GM18519 (cell line): ENCODE measurements around the gene DNAH2.

ENCODE experiments used
- ATAC-seq: cut with Tn5 transposase; IDR thresholded peaks from one replicate; pipeline ENCODE4 v1.9.1; 2021; ENCODE audit warnings: mild to moderate bottlenecking, moderate library complexity; ENCODE audit not compliant: unreplicated experiment, low FRiP score

DNAH2 gene, protein sequence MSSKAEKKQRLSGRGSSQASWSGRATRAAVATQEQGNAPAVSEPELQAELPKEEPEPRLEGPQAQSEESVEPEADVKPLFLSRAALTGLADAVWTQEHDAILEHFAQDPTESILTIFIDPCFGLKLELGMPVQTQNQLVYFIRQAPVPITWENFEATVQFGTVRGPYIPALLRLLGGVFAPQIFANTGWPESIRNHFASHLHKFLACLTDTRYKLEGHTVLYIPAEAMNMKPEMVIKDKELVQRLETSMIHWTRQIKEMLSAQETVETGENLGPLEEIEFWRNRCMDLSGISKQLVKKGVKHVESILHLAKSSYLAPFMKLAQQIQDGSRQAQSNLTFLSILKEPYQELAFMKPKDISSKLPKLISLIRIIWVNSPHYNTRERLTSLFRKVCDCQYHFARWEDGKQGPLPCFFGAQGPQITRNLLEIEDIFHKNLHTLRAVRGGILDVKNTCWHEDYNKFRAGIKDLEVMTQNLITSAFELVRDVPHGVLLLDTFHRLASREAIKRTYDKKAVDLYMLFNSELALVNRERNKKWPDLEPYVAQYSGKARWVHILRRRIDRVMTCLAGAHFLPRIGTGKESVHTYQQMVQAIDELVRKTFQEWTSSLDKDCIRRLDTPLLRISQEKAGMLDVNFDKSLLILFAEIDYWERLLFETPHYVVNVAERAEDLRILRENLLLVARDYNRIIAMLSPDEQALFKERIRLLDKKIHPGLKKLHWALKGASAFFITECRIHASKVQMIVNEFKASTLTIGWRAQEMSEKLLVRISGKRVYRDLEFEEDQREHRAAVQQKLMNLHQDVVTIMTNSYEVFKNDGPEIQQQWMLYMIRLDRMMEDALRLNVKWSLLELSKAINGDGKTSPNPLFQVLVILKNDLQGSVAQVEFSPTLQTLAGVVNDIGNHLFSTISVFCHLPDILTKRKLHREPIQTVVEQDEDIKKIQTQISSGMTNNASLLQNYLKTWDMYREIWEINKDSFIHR (N-terminal part only)

DNA sequence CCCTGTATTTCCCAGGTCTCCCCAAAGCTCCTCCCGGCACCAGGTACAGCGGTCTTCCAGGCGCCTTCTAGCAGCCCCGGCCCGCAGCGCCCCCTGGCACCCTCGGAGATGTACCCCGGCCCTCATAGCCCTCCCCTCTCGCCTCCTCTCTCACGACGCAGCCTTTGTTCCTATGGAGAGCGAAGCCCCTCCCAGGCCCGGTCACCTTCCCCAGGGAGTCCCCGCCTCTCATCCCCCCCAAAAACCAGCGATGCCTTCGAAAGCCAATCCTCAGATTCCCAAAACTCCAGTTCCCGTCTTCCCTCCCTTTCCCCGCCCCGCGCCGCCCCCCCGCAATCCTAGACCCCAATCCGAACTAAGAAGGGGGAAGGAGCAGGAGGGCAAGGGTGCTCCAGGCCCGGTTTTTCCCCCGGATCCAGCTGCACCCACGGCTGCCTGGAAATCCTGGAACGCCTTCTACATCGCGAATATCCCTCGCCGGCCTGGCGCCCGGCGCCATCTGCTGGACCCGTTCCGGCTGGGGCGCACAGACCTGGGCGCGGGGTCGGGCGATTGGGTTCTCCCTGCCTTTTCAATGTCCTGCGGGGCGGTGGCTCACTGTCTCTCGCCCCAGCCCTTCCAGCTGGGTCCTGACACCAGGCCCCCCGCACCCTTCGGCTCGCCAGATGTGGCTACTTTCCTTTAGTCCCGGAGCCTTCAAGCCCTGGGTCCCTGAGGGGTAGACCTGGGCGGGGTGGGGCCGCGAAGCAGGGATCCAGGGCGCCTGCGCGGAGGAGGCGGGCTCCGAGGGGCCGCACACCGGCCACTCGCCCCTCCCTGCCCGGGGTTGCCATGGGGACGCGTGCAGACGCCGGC is at the start of gene DNAH2:
Gene DNAH2 (plus strand): TSS at position 844 of the 855 bp plus-strand sequence. CDS start 1,991 bp downstream, outside the sequence.
- no peak for ATAC-seq

DNA sequence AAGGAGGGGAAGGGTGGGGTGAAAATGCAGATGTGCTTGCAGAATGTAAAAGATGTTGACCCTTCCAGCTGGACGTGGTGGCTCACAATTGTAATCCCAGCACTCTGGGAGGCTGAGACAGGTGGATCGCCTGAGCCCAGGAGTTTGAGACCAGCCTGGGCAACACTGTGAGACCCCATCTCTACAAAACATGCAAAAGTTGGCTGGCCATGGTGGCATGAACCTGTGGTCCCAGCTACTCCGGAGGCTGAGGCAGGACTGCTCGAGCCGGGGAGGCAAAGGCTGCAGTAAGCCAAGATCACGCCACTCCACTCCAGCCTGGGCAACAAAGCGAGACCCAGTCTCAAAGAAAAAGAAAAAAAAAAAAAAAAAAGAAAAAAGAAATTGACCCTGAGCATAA is 49.1 kb upstream of the DNAH2 start:
- no peak for ATAC-seq

DNA sequence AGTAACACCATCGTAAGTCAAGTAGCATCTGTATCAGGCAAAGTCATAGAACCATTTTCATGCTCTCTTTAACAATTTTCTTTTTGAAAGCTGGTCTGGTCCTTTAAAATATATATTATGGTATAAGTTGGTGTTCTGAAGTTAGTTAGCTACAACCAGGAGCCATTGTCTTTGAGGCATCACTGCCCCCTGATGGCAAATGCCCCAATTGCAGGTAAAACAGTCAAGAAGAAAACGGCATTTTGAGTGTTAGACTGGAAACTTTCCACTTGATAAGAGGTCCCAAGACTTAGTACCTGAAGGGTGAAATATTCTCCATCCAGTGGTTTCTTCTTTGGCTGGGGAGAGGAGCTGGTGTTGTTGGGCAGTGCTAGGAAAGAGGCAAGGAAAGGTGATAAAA is 44.3 kb upstream of the DNAH2 start:
- ATAC-seq = no peak

DNA sequence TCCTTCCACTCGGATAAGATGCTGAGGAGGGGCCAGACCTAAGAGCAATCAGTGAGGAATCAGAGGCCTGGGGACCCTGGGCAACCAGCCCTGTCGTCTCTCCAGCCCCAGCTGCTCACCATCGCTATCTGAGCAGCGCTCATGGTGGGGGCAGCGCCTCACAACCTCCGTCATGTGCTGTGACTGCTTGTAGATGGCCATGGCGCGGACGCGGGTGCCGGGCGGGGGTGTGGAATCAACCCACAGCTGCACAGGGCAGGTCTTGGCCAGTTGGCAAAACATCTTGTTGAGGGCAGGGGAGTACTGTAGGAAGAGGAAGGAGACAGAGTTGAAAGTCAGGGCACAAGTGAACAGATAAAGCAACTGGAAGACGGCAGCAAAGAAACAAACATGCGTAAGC is 42.6 kb upstream of the DNAH2 start:
- no peak for ATAC-seq

DNA sequence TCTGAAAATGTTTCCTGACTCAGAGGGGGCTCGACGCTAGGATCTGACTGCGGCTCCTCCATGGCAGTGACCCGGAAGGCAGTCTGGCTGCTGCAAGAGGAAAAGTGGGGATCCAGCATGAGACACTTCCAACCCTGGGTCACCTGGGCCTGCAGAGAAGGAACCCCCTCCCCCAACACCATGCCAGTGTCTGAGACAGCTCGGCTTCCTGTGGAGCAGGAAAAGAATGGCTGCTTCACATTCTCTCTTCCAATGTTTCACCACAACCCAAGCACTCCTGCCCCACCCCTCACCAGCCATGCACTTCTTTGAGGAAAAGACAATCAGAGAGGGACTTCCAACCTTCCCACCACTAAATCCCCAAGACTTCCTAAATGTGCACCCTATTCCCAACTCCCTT is 41.0 kb upstream of the DNAH2 start:
- no peak for ATAC-seq

DNA sequence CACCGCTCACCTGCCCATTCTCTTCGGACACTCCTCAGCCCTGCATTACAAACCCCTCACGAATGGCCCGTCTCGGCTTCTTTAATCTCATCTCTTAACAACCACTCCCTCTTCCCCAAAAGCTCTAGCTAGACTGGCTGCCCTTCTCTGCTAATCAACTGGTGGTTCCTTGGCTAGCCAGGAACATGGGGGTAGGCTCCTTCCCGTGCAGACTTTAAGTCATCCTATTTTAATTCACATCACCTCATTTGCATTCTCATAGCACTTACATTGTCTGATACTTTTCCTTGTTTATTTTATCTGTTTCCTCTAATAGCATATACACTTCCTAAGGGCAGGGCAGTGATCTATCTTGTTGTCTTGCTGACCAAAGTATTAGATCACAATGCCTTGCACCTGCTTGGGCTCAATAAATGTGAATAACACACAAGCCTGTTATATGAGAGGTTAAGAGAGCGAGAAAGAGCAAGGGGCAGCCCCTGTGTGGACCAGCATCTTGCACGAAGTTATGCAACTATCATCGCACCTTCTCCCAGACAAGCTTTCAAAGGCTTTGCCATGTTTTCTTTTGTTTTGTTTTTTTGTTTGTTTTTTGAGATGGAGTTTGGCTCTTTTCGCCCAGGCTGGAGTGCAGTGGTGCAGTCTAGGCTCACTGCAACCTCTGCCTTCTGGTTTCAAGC is 40.0 kb upstream of the DNAH2 start:
- ATAC-seq = no peak

DNA sequence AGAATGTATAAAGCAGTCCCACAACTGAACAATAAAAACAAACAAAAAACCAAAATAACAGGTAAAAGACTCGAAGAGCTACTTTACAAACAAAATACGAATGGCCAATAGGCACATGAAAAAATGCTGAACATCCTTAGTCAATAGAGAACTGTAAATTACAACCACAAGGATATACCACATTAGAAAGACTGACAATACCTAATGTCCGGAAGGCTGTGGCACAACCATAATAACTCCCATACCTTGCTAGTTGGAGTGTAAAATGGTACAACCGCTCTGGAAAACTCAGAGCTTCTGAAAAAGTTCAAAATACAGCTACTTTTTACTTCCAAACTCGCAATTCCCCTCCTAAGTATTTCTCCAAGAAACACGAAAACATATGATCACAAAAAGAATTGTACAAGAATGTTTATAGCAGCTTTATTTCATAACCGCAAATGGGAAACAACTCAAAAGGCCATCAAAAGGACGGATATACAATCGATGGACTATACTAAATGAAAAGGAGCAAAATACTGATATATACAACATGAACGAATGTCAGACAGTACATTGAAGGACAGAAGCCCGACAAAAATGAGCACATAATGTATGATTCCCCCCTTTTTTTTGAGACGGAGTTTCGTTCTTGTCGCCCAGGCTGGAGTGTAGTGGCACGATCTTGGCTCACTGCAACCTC is 32.6 kb upstream of the DNAH2 start:
- no peak for ATAC-seq

DNA sequence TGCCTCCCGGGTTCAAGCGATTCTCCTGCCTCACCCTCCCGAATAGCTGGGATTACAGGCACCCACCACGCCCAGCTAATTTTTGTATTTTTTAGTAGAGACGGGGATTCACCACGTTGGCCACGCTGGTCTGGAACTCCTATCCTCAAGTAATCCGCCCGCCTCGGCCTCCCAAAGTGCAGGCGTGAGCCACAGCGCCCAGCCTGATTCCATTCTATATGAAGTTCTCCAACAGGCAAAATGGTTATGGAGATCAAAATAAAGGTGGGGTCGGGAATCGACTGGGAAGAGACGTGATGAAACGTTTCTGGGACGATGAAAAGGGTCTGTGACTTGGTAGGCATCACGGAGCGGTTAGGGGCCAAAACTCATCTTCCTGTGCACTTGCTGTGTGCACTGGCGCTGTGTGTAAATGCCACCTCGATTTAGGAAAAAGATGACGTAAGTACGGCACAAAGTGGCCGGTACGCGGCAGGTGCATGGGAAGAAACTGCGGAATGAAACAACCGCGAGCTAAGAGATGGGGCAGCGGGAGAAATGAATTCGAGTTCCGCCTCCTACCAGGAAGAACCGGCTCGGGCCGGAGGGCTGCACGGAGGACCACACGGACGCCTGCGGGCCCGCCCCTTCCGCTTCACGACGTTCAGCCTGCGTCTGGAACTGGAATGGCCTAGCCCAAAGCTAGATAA is 31.9 kb upstream of the DNAH2 start:
- ATAC-seq = no peak

DNA sequence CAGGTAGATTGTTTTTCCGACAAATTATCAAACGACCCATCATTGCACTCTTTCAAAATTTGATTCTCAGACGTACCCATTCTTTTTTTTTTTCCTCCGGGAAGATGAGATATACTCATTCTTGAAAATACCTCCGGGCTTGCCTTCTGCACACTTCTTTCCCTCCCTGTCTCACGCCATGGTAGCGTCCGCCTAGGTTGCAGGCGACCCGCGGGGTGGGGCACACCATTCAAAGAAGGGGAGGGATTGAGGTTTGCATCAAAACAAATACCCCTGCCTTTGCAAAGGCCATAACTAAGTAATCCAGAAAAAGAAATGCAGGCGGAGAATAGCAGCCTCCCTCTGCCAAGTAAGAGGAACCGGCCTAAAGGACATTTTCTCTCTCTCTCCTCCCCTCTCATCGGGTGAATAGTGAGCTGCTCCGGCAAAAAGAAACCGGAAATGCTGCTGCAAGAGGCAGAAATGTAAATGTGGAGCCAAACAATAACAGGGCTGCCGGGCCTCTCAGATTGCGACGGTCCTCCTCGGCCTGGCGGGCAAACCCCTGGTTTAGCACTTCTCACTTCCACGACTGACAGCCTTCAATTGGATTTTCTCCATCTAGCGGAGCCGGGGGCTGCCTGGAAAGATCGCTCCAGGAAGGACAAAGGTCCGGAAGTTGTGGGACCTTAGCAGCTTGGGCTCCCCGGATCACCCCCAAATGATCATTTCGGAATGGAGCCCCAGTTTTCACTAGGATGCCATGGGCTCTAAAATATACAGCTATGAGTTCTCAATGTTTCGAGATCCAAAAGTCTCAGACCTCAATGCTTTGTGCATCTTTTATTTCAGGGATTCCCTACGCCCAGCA is 31.1 kb upstream of the DNAH2 start:
- ATAC-seq = no peak

DNA sequence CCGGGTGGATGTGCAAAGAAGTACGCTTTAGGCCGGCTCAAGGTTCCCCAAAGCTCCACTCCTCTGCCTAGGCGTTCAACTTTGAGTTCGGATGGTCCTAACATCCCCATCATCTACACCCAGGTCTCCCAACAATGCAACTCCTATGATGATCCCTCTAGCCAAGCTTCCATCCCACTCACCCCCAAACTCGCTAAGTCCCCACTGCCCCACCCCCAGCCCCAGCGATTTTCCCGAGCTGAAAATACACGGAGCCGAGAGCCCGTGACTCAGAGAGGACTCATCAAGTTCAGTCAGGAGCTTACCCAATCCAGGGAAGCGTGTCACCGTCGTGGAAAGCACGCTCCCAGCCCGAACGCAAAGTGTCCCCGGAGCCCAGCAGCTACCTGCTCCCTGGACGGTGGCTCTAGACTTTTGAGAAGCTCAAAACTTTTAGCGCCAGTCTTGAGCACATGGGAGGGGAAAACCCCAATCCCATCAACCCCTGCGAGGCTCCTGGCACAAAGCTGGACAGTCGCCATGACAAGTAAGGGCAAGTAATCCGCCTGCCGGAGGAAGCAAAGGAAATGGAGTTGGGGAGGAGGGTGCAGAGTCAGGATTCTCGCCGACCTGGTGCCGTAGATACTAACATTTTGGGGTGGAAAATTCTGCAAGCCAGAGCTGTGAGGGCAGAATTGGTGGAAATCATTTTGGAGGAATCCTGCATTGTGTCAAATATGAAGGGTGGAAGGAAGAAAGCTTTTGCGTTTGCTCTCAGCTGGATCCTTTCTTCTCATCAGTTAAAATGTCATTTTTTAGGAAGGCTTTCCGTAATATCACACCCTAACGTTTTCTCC is 30.3 kb upstream of the DNAH2 start, which contains the start of gene TP53:
Gene TP53 (minus strand): TSS at position 419 of the 836 bp plus-strand sequence. CDS start 10,896 bp downstream, outside the sequence.
- no peak for ATAC-seq

DNA sequence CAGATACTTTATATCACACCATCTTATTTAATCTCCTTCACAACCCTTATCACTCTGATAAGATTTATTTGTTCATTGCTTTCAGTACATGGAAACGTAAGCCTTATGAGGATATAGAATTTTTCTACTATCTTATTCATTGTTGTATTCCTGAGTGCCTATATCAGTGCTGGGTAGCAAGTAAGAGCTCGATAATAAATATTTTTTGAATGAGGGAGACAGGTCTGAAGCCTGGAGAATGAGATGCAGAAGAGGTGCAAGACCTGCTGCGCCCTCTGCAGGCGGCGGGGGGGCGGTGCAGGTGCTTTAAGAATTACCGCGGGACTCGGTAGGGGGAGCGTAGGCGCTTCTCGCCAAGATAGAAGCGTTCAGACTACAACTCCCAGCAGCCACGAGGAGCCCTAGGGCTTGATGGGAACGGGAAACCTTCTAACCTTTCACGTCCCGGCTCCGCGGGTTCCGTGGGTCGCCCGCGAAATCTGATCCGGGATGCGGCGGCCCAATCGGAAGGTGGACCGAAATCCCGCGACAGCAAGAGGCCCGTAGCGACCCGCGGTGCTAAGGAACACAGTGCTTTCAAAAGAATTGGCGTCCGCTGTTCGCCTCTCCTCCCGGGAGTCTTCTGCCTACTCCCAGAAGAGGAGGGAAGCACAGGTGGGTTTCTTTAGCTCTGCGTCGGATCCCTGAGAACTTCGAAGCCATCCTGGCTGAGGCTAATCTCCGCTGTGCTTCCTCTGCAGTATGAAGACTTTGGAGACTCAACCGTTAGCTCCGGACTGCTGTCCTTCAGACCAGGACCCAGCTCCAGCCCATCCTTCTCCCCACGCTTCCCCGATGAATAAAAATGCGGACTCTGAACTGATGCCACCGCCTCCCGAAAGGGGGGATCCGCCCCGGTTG is 29.4 kb upstream of the DNAH2 start, which contains the start of gene WRAP53:
Gene WRAP53 (plus strand): TSS at position 570 of the 900 bp plus-strand sequence. CDS start 172 bp downstream, at position 742.
- ATAC-seq = peak; percentile 51

DNA sequence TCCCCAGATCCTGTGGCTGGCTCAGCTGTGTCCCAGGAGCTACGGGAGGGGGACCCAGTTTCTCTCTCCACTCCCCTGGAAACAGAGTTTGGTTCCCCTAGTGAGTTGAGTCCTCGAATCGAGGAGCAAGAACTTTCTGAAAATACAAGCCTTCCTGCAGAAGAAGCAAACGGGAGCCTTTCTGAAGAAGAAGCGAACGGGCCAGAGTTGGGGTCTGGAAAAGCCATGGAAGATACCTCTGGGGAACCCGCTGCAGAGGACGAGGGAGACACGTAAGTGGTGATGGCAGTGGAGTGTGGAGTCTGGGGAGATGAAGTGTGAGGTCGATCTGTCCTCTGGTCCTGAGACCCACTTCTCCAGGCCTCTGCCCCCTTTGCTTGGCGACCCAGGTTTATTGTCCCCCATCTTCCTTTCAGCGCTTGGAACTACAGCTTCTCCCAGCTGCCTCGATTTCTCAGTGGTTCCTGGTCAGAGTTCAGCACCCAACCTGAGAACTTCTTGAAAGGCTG is 28.7 kb upstream of the DNAH2 start:
- no peak for ATAC-seq

DNA sequence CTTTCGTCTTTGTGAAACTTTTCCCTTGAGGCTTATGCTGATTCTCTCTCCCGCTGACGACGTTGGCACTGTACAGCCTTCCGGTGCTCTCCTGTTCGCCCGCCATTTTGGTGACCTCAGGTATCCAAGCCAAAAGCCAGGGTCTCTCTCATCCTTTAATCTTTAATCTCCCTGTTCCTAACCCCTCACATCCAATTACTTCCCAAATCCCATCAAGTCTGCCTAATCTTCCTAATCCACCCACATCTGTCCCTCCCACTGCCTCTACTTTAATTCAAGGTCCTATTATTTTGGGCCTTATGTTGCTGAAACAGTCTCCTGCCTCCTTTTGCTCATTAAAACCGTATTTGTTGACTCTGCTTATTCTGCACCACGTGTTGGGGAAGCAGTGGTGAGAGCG is 22.0 kb upstream of the DNAH2 start:
- ATAC-seq = no peak

DNA sequence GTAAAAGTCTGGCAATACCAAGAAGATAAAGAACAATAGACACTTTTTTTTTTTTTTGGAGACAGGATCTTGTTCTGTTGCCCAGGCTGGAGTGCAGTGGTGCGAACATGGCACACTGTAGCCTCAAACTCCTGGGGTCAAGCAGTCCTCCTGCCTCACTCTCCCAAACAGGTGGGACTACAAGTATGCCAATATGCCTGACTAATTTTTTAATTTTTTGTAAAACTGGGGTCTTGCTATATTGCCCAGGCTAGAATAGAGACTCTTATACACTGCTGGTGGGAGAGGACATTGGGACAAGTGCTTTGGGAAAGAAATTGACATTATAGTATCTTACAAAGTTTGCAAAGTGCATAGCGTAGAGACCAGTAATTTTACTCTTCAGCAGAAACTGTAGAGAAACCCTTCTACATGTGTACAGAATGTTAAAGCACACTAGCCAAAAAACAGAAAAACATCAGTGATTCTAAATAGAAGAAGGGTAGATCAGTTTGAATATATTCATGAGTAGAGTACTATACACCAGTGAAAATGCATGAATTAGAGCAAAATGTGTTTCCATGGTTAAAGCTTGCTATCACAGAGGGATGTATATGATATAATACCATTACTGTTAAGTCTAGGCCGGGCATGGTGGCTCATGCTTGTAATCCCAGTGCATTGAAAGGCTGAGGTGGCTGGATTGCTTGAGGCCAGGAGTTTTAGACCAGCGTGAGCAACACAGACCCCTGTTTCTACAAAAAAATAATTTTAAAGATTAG is 19.5 kb upstream of the DNAH2 start:
- ATAC-seq = no peak

DNA sequence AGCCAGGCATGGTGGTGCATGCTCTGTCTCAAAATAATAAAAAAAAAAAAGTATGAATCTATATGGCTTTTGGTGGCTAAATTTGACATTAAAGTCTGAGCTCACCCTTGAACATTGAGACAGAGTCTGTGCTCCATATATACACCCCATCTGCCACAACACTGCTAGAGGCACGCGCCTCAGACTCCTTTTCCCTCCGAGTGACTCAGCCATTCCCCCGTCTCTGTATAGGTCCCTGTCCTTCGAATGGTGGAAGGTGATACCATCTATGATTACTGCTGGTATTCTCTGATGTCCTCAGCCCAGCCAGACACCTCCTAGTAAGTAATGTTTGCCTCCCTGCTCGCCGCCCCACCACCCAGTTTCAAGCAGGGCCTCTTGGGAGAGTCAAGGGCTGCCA is 17.0 kb upstream of the DNAH2 start:
- no peak for ATAC-seq
